ENCODE measurements around the gene DUOX1. TPM values are rescaled to one million over a fixed set of nuclear protein-coding genes. Genes with fewer than 3 reads are reported as not detected.
A peak's percentile ranks its signal among the peaks of the same experiment; 100 is the strongest.

DUOX1 gene
- total RNA-seq, 1 experiment from 2014 or later = not detected

DNA sequence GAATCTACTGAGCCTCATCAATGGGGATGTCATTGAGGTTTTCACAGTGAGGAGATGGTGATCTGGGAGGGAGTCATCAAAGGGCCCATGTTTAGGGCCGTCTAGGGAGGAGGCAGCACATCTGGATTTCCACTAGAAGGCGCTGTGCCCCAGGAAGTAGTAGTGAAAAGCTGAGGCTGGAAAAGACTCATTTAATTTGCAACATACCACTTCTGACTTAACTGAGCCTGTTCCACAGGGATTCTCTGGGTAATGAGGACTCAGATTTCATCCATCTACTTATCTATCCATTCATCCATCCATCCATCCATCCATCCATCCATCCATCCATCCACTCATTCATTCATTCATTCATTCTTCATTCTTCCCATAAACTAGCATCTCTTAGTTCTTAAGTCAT lies 75.4 kb downstream of the DUOX1 start:
- peak; percentile 75 to 89 for DNase-seq
- H3K36me3 ChIP-seq = no peaks in the 10 kb centered on the region
- H3K4me1 ChIP-seq = peaks cover 11% of the 10 kb centered on the region
- no peak overlapping the region for H3K4me3 ChIP-seq
- H3K27me3 ChIP-seq = no peaks in the 10 kb centered on the region
- no peak overlapping the region for H3K27ac ChIP-seq
- no peaks in the 10 kb centered on the region for H3K9me3 ChIP-seq (replicated peaks)

DNA sequence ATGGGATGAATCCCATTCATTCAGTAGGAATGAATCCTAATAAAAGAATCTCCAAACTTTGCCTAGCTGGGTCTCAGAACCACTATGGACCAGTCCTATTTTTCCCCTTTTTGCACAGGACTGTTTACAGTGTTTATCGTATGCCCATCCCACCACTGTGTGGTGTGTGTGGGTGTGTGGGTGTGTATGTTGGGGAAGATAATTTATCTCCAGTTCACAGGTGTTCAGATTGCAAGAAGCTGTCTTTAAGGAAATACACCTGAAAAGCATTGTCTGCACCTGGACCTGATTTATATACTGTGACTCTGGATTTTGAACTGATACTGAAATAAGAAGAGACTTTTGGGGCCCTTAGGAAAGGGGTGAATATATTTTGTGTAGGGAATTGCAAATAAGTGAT lies 82.7 kb downstream of the DUOX1 start:
- Histone ChIP-seq H3K27me3 (no peaks in the 10 kb centered on the region), H3K36me3 (no peaks in the 10 kb centered on the region), H3K9me3 (replicated peaks) (no peaks in the 10 kb centered on the region; the same call in 1 of the 2 replicates), H3K4me1 (no peaks in the 10 kb centered on the region), H3K4me3 (no peak overlapping the region), H3K27ac (no peak overlapping the region)
- no peak for DNase-seq

Other genes starting within 250 kb of the DUOX1 start
- not detected in 2 replicates for gene TERB2, start 173.3 kb upstream of the DUOX1 start, total RNA-seq (2014; rRNA removed; shearing (Covaris generic))
- gene SORD, start 106.8 kb upstream of the DUOX1 start, total RNA-seq (2014; rRNA removed; shearing (Covaris generic)) = 48.8 and 49.5 TPM in 2 replicates
- gene DUOX2, start 15.8 kb upstream of the DUOX1 start, total RNA-seq (2014; rRNA removed; shearing (Covaris generic)) = not detected in 2 replicates
- not detected in 2 replicates for gene DUOXA2, start 15.7 kb upstream of the DUOX1 start, total RNA-seq (2014; rRNA removed; shearing (Covaris generic))
- 0.04 TPM in 1 of 2 replicates, not detected in the other for gene DUOXA1, start 115 bp upstream of the DUOX1 start, total RNA-seq (2014; rRNA removed; shearing (Covaris generic))
- 22.1 and 22.9 TPM in 2 replicates for gene SHF, start 58.0 kb downstream of the DUOX1 start, total RNA-seq (2014; rRNA removed; shearing (Covaris generic))
- gene SLC28A2, start 122.2 kb downstream of the DUOX1 start, total RNA-seq (2014; rRNA removed; shearing (Covaris generic)) = not detected in 2 replicates
- gene GATM, start 248.6 kb downstream of the DUOX1 start, total RNA-seq (2014; rRNA removed; shearing (Covaris generic)) = 226 and 232 TPM in 2 replicates

Data from SJCRH30 (cell line).